Activated CD4-positive, alpha-beta T cell treated with anti-CD3 and anti-CD28 coated beads, Interleukin-2, amount 50 U/mL, for 48 hours (primary cell): ENCODE data around the gene APMAP.

Source experiments
- DNase-seq, 2 experiments: peaks; one replicate each; pipeline ENCODE4 v3.0.0-alpha.2; 2020

APMAP gene

GRCh38 chr20:24986436-24987015 lies 6.0 kb downstream of the APMAP start:
- no peak for DNase-seq

GRCh38 chr20:24985802-24986201 lies 6.7 kb downstream of the APMAP start:
- DNase-seq, result no peak

- no peak for DNase-seq
Measured at GRCh38 chr20:24984961-24985640, 7.5 kb downstream of the APMAP start.

GRCh38 chr20:24983896-24984295 lies 8.7 kb downstream of the APMAP start:
- DNase-seq, result no peak

- no peak for DNase-seq
Measured at GRCh38 chr20:24981790-24982189, 10.8 kb downstream of the APMAP start.

GRCh38 chr20:24981282-24981681 lies 11.3 kb downstream of the APMAP start:
- DNase-seq, result no peak

GRCh38 chr20:24980291-24981053 lies 12.1 kb downstream of the APMAP start:
- DNase-seq, result no peak

- DNase-seq, result no peak
Measured at GRCh38 chr20:24979036-24979960, 13.3 kb downstream of the APMAP start.

GRCh38 chr20:24978513-24978912 lies 14.0 kb downstream of the APMAP start:
- no peak for DNase-seq

- DNase-seq, result no peak
Measured at GRCh38 chr20:24977797-24978196, 14.8 kb downstream of the APMAP start.

- DNase-seq, result no peak
Measured at GRCh38 chr20:24977336-24977735, 15.2 kb downstream of the APMAP start.

GRCh38 chr20:24972341-24972740 lies 20.2 kb downstream of the APMAP start:
- DNase-seq, result no peak

GRCh38 chr20:24971376-24972101 lies 21.0 kb downstream of the APMAP start:
- peak in 1 of 2 experiments; percentile 1 for DNase-seq

GRCh38 chr20:24970754-24971153 lies 21.8 kb downstream of the APMAP start:
- DNase-seq, result no peak

GRCh38 chr20:24970030-24970553 lies 22.5 kb downstream of the APMAP start:
- no peak for DNase-seq

- DNase-seq, result no peak
Measured at GRCh38 chr20:24969186-24970029, 23.1 kb downstream of the APMAP start.

GRCh38 chr20:24968278-24968800 lies 24.2 kb downstream of the APMAP start:
- no peak for DNase-seq

GRCh38 chr20:24966317-24967012 lies 26.1 kb downstream of the APMAP start:
- no peak for DNase-seq

GRCh38 chr20:24965065-24965919 lies 27.3 kb downstream of the APMAP start:
- no peak for DNase-seq
